GM19468 (cell line): ENCODE measurements around the gene SRRM1.
"Not testable (repeated sequence)": the region's sequence is repeated elsewhere in the genome, so short reads cannot be mapped to it uniquely, and the experiment has no call there.

ENCODE experiments used
- ATAC-seq: cut with Tn5 transposase; IDR thresholded peaks from one replicate; pipeline ENCODE4 v1.9.1; 2021; ENCODE audit warnings: mild to moderate bottlenecking, moderate library complexity, moderate number of reproducible peaks; ENCODE audit not compliant: unreplicated experiment; ENCODE audit errors: extremely low read depth

SRRM1 gene

GRCh38 chr1:24713176-24713575 lies 70.1 kb downstream of the SRRM1 start:
- no peak for ATAC-seq

- no peak for ATAC-seq
Observed at GRCh38 chr1:24713736-24714135, 70.6 kb downstream of the SRRM1 start.

- no peak for ATAC-seq
Observed at GRCh38 chr1:24714859-24715520, 71.9 kb downstream of the SRRM1 start.

- ATAC-seq = no peak
Observed at GRCh38 chr1:24715658-24716057, 72.6 kb downstream of the SRRM1 start.

GRCh38 chr1:24717887-24718650 lies 75.0 kb downstream of the SRRM1 start:
- ATAC-seq = no peak

GRCh38 chr1:24720152-24720551 lies 77.0 kb downstream of the SRRM1 start:
- no peak for ATAC-seq

- no peak for ATAC-seq
Observed at GRCh38 chr1:24721533-24721932, 78.4 kb downstream of the SRRM1 start.

- not testable (repeated sequence) for ATAC-seq
Observed at GRCh38 chr1:24722073-24723035, 79.3 kb downstream of the SRRM1 start.
